WTC11 (cell line): ENCODE results near the gene NPAS3. TPM values are rescaled to one million over a fixed set of nuclear protein-coding genes. Genes with fewer than 3 reads are reported as not detected.

ENCODE experiments used
- ATAC-seq: fragments of 200-7000 bp; cut with Tn5 transposase; 2 replicates; pipeline ENCODE4 v1.10.0; 2021; ENCODE audit warnings: mild to moderate bottlenecking, moderate library complexity
- CTCF ChIA-PET: fragments of 300-600 bp; sonication (Branson Sonifier 250); formaldehyde crosslinking; loops from one replicate; lab custom pipeline; 2021; ENCODE audit warnings: antibody characterized with exemption; lab: Charles Lee
- POLR2A ChIA-PET: fragments of 350-600 bp; sonication (Branson Sonifier 250); formaldehyde crosslinking; loops from one replicate; lab custom pipeline; 2021; ENCODE audit warnings: antibody characterized with exemption; lab: Charles Lee
- DNase-seq: peaks from one replicate; pipeline ENCODE4 v3.0.0; 2021; ENCODE audit warnings: low spot score
- H3K27ac Mint-ChIP-seq: 2 replicates; pipeline ENCODE4 v1.8.0; 2021; ENCODE audit warnings: mixed read lengths
- H3K27me3 Mint-ChIP-seq: 2 replicates; pipeline ENCODE4 v1.8.0; 2021; ENCODE audit warnings: low read depth, mild to moderate bottlenecking, moderate library complexity, mixed read lengths
- H3K36me3 Mint-ChIP-seq: 2 replicates; pipeline ENCODE4 v1.8.0; 2021; ENCODE audit warnings: mixed read lengths
- H3K4me1 Mint-ChIP-seq: 2 replicates; pipeline ENCODE4 v1.8.0; 2022; ENCODE audit warnings: mixed read lengths
- H3K4me3 Mint-ChIP-seq: 2 replicates; pipeline ENCODE4 v1.8.0; 2021; ENCODE audit warnings: mild to moderate bottlenecking, moderate library complexity, mixed read lengths
- H3K9me3 Mint-ChIP-seq: 2 replicates; pipeline ENCODE4 v1.8.0; 2021; ENCODE audit warnings: mixed read lengths
- ATF1 ChIP-seq: sonication (generic); formaldehyde crosslinking; IDR thresholded peaks from 2 replicates; pipeline ENCODE4 v1.8.1; 2023; ENCODE audit warnings: mild to moderate bottlenecking, moderate library complexity, missing genetic modification reagents
- ELF4 ChIP-seq: sonication (generic); formaldehyde crosslinking; IDR thresholded peaks from 2 replicates; pipeline ENCODE4 v1.8.1; 2022; ENCODE audit warnings: low read depth, mild to moderate bottlenecking, moderate library complexity, missing genetic modification reagents
- FOXP1 ChIP-seq: sonication (generic); formaldehyde crosslinking; IDR thresholded peaks from 2 replicates; pipeline ENCODE4 v1.8.0; 2022; ENCODE audit warnings: missing genetic modification reagents, mild to moderate bottlenecking, moderate library complexity, borderline replicate concordance
- HMGA2 ChIP-seq: fragments of 250-450 bp; sonication (Bioruptor Pico); IDR thresholded peaks from 2 replicates; pipeline ENCODE4 v1.4.0; 2021; ENCODE audit warnings: mild to moderate bottlenecking, moderate library complexity
- IRF2 ChIP-seq: sonication (generic); formaldehyde crosslinking; IDR thresholded peaks from 2 replicates; pipeline ENCODE4 v1.8.0; 2022; ENCODE audit warnings: low read depth, missing genetic modification reagents, borderline replicate concordance
- JAZF1 ChIP-seq: fragments of 250-450 bp; sonication (Bioruptor Pico); IDR thresholded peaks from 2 replicates; pipeline ENCODE4 v1.9.0; 2021; ENCODE audit warnings: moderate library complexity, mild to moderate bottlenecking, inconsistent platforms
- KAT7 ChIP-seq: sonication (generic); formaldehyde crosslinking; IDR thresholded peaks from 2 replicates; pipeline ENCODE4 v1.8.1; 2023; ENCODE audit warnings: missing genetic modification reagents, mild to moderate bottlenecking, borderline replicate concordance
- MXD4 ChIP-seq: fragments of 250-450 bp; sonication (Bioruptor Pico); IDR thresholded peaks from 2 replicates; pipeline ENCODE4 v1.8.0; 2021; ENCODE audit warnings: mild to moderate bottlenecking, moderate library complexity, borderline replicate concordance
- MYBL2 ChIP-seq: sonication (generic); formaldehyde crosslinking; IDR thresholded peaks from 2 replicates; pipeline ENCODE4 v1.8.1; 2023; ENCODE audit warnings: mild to moderate bottlenecking, moderate library complexity, missing genetic modification reagents
- NR1H2 ChIP-seq: sonication (generic); formaldehyde crosslinking; IDR thresholded peaks from 2 replicates; pipeline ENCODE4 v1.9.0; 2021; ENCODE audit warnings: mild to moderate bottlenecking, moderate library complexity, missing genetic modification reagents
- NR2C2 ChIP-seq: sonication (generic); formaldehyde crosslinking; IDR thresholded peaks from 2 replicates; pipeline ENCODE4 v1.8.0; 2022; ENCODE audit warnings: mild to moderate bottlenecking, missing genetic modification reagents
- OVOL2 ChIP-seq: fragments of 250-450 bp; sonication (Bioruptor Pico); IDR thresholded peaks from 2 replicates; pipeline ENCODE4 v1.9.0; 2021; ENCODE audit warnings: mild to moderate bottlenecking, borderline replicate concordance
- PRDM15 ChIP-seq: sonication (generic); formaldehyde crosslinking; IDR thresholded peaks from 2 replicates; pipeline ENCODE4 v1.8.0; 2022; ENCODE audit warnings: missing genetic modification reagents
- SOX15 ChIP-seq: fragments of 250-450 bp; sonication (Bioruptor Pico); IDR thresholded peaks from 2 replicates; pipeline ENCODE4 v1.9.0; 2021; ENCODE audit warnings: mild to moderate bottlenecking
- TCF7 ChIP-seq: sonication (generic); formaldehyde crosslinking; IDR thresholded peaks from 2 replicates; pipeline ENCODE4 v1.8.0; 2022; ENCODE audit warnings: mild to moderate bottlenecking, low read depth, missing genetic modification reagents, moderate library complexity
- ZMAT4 ChIP-seq: fragments of 250-450 bp; sonication (Bioruptor Pico); IDR thresholded peaks from 2 replicates; pipeline ENCODE4 v1.9.0; 2021; ENCODE audit warnings: mild to moderate bottlenecking
- ZNF121 ChIP-seq: sonication (generic); formaldehyde crosslinking; IDR thresholded peaks from 2 replicates; pipeline ENCODE4 v1.8.0; 2023; ENCODE audit warnings: missing genetic modification reagents
- ZNF423 ChIP-seq: fragments of 250-450 bp; sonication (Bioruptor Pico); IDR thresholded peaks from 2 replicates; pipeline ENCODE4 v2.1.2; 2022; ENCODE audit warnings: mild to moderate bottlenecking, moderate library complexity
- ZNF671 ChIP-seq: fragments of 250-450 bp; sonication (Bioruptor Pico); IDR thresholded peaks from 2 replicates; pipeline ENCODE4 v1.8.0; 2021; ENCODE audit warnings: mild to moderate bottlenecking
- total RNA-seq: library from RNA; stranded (reverse); gene quantifications from 3 replicates; pipeline ENCODE4 v1.2.3, GENCODE V29; 2021
- TF ChIP-seq, protein P1 (sequence below): sonication (generic); formaldehyde crosslinking; IDR thresholded peaks from 2 replicates; pipeline ENCODE4 v1.8.0; 2022; ENCODE audit warnings: mild to moderate bottlenecking, missing genetic modification reagents
- TF ChIP-seq, protein P2 (sequence below): fragments of 200-600 bp; IDR thresholded peaks from 2 replicates; pipeline ENCODE4 v1.8.0; 2022; ENCODE audit warnings: antibody characterized with exemption
- TF ChIP-seq, protein P3 (sequence below): fragments of 250-450 bp; sonication (Bioruptor Pico); IDR thresholded peaks from 2 replicates; pipeline ENCODE4 v1.9.0; 2021; ENCODE audit warnings: mild to moderate bottlenecking

NPAS3 gene
- total RNA-seq, 1 experiment from 2014 or later: 3.2 TPM

GRCh38 chr14:33347796-33348195, 409.1 kb downstream of the NPAS3 start:
- CTCF ChIA-PET: no interaction called here
- POLR2A ChIA-PET: no interaction called here
- Mint-ChIP-seq H3K4me3 (no peak overlapping the region), H3K27me3 (no peaks in the 10 kb centered on the region), H3K9me3 (no peaks in the 10 kb centered on the region), H3K36me3 (no peaks in the 10 kb centered on the region), H3K4me1 (peaks cover 44% of the 10 kb centered on the region), H3K27ac (no peak overlapping the region)
- no peak for TF ChIP-seq ATF1
- no peak for TF ChIP-seq TCF7
- no peak for TF ChIP-seq IRF2
- ATAC-seq: no peak
- DNase-seq: no peak

- no peak for TF ChIP-seq OVOL2 (CRISPR knock-in tag)
- TF ChIP-seq, protein P1, sequence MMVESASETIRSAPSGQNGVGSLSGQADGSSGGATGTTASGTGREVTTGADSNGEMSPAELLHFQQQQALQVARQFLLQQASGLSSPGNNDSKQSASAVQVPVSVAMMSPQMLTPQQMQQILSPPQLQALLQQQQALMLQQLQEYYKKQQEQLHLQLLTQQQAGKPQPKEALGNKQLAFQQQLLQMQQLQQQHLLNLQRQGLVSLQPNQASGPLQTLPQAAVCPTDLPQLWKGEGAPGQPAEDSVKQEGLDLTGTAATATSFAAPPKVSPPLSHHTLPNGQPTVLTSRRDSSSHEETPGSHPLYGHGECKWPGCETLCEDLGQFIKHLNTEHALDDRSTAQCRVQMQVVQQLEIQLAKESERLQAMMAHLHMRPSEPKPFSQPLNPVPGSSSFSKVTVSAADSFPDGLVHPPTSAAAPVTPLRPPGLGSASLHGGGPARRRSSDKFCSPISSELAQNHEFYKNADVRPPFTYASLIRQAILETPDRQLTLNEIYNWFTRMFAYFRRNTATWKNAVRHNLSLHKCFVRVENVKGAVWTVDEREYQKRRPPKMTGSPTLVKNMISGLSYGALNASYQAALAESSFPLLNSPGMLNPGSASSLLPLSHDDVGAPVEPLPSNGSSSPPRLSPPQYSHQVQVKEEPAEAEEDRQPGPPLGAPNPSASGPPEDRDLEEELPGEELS: no peak
- no peaks in the 10 kb centered on the region for H3K9me3 Mint-ChIP-seq
- POLR2A ChIA-PET: no interaction called here
- no peaks in the 10 kb centered on the region for H3K27me3 Mint-ChIP-seq
- DNase-seq (no peak), ATAC-seq (no peak)
- CTCF ChIA-PET: no interaction called here
- H3K4me3 Mint-ChIP-seq: no peak overlapping the region
- no peaks in the 10 kb centered on the region for H3K36me3 Mint-ChIP-seq
- H3K27ac Mint-ChIP-seq: no peak overlapping the region
- H3K4me1 Mint-ChIP-seq: peaks cover 37% of the 10 kb centered on the region
Measured at GRCh38 chr14:33348510-33348909, 409.8 kb downstream of the NPAS3 start.

GRCh38 chr14:33349871-33350270, 411.2 kb downstream of the NPAS3 start:
- no peaks in the 10 kb centered on the region for H3K36me3 Mint-ChIP-seq
- ATAC-seq (no peak), DNase-seq (no peak)
- H3K27ac Mint-ChIP-seq: no peak overlapping the region
- CTCF ChIA-PET: no interaction called here
- POLR2A ChIA-PET: no interaction called here
- H3K27me3 Mint-ChIP-seq: no peaks in the 10 kb centered on the region
- TF ChIP-seq SOX15: no peak
- no peak for TF ChIP-seq MXD4 (CRISPR knock-in tag)
- TF ChIP-seq NR1H2: no peak
- TF ChIP-seq ZNF423 (CRISPR knock-in tag): no peak
- TF ChIP-seq ZNF121: no peak
- TF ChIP-seq PRDM15 (CRISPR knock-in tag): no peak
- TF ChIP-seq ZNF671 (CRISPR knock-in tag): no peak
- no peak for TF ChIP-seq JAZF1 (CRISPR knock-in tag)
- TF ChIP-seq ZMAT4 (CRISPR knock-in tag): no peak
- no peak for TF ChIP-seq FOXP1 (CRISPR knock-in tag)
- TF ChIP-seq ELF4 (CRISPR knock-in tag): no peak
- no peak for TF ChIP-seq NR2C2 (CRISPR knock-in tag)
- TF ChIP-seq HMGA2: no peak
- TF ChIP-seq KAT7 (CRISPR knock-in tag): no peak
- TF ChIP-seq IRF2: no peak
- no peak for TF ChIP-seq OVOL2 (CRISPR knock-in tag)
- TF ChIP-seq, protein P2, sequence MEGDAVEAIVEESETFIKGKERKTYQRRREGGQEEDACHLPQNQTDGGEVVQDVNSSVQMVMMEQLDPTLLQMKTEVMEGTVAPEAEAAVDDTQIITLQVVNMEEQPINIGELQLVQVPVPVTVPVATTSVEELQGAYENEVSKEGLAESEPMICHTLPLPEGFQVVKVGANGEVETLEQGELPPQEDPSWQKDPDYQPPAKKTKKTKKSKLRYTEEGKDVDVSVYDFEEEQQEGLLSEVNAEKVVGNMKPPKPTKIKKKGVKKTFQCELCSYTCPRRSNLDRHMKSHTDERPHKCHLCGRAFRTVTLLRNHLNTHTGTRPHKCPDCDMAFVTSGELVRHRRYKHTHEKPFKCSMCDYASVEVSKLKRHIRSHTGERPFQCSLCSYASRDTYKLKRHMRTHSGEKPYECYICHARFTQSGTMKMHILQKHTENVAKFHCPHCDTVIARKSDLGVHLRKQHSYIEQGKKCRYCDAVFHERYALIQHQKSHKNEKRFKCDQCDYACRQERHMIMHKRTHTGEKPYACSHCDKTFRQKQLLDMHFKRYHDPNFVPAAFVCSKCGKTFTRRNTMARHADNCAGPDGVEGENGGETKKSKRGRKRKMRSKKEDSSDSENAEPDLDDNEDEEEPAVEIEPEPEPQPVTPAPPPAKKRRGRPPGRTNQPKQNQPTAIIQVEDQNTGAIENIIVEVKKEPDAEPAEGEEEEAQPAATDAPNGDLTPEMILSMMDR: no peak
- TF ChIP-seq MYBL2 (CRISPR knock-in tag): no peak
- TF ChIP-seq, protein P3, sequence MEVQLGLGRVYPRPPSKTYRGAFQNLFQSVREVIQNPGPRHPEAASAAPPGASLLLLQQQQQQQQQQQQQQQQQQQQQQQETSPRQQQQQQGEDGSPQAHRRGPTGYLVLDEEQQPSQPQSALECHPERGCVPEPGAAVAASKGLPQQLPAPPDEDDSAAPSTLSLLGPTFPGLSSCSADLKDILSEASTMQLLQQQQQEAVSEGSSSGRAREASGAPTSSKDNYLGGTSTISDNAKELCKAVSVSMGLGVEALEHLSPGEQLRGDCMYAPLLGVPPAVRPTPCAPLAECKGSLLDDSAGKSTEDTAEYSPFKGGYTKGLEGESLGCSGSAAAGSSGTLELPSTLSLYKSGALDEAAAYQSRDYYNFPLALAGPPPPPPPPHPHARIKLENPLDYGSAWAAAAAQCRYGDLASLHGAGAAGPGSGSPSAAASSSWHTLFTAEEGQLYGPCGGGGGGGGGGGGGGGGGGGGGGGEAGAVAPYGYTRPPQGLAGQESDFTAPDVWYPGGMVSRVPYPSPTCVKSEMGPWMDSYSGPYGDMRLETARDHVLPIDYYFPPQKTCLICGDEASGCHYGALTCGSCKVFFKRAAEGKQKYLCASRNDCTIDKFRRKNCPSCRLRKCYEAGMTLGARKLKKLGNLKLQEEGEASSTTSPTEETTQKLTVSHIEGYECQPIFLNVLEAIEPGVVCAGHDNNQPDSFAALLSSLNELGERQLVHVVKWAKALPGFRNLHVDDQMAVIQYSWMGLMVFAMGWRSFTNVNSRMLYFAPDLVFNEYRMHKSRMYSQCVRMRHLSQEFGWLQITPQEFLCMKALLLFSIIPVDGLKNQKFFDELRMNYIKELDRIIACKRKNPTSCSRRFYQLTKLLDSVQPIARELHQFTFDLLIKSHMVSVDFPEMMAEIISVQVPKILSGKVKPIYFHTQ (CRISPR knock-in tag): no peak
- no peak overlapping the region for H3K4me3 Mint-ChIP-seq
- H3K9me3 Mint-ChIP-seq: no peaks in the 10 kb centered on the region; the same call in 1 of the 2 replicates
- peaks cover 32% of the 10 kb centered on the region for H3K4me1 Mint-ChIP-seq
